H1 (cell line): ENCODE measurements around the gene WASL.

Experiments used
- ASH2L ChIP-seq: fragments of 200-600, 300-600 bp; sonication (generic); IDR thresholded peaks from one replicate; pipeline ENCODE4 v1.7.1; 2017; ENCODE audit warnings: low read length
- BRCA1 ChIP-seq: IDR thresholded peaks from 2 replicates; pipeline ENCODE4 v1.6.1; 2012; ENCODE audit warnings: low read depth, low read length, improper control_type of control experiment
- CBX8 ChIP-seq: fragments of 300-800, 300-1000 bp; sonication (generic); IDR thresholded peaks from 2 replicates; pipeline ENCODE4 v1.7.1; 2016; ENCODE audit warnings: low read depth, low read length, borderline replicate concordance
- CEBPB ChIP-seq: IDR thresholded peaks from 2 replicates; pipeline ENCODE4 v1.6.1; 2012; ENCODE audit warnings: low read depth, low read length
- EP300 ChIP-seq, 2 experiments: IDR thresholded peaks; 1 replicate in 1 of 2; 2 replicates in 1 of 2; pipeline ENCODE4 v1.6.1; 2011 to 2012; ENCODE audit warnings: low read depth in 2 of 2, low read length in 2 of 2, mild to moderate bottlenecking in 2 of 2, borderline replicate concordance in 1 of 2, inconsistent platforms in 1 of 2, moderate library complexity in 1 of 2
- FOSL1 ChIP-seq: IDR thresholded peaks from 2 replicates; pipeline ENCODE4 v1.6.1; 2011; ENCODE audit warnings: mild to moderate bottlenecking, low read depth, low read length, moderate library complexity; ENCODE audit not compliant: insufficient read depth
- NANOG ChIP-seq: IDR thresholded peaks from 2 replicates; pipeline ENCODE4 v1.6.1; 2011; ENCODE audit warnings: low read length, low read depth, mild to moderate bottlenecking, inconsistent platforms; ENCODE audit not compliant: insufficient read depth, poor library complexity, severe bottlenecking
- POLR2AphosphoS5 ChIP-seq: IDR thresholded peaks from 2 replicates; pipeline ENCODE4 v1.6.1; 2011; ENCODE audit warnings: low read depth, low read length
- RBBP5 ChIP-seq: IDR thresholded peaks from 2 replicates; pipeline ENCODE4 v1.7.1; 2012; ENCODE audit warnings: low read depth, mild to moderate bottlenecking, inconsistent platforms, low read length, moderate library complexity, borderline replicate concordance
- TAF7 ChIP-seq: optimal IDR thresholded peaks from 2 replicates; pipeline ENCODE3; 2011; ENCODE audit warnings: low read depth, mild to moderate bottlenecking, inconsistent platforms, low read length, moderate library complexity, borderline replicate concordance
- TCF12 ChIP-seq: IDR thresholded peaks from 2 replicates; pipeline ENCODE4 v1.6.1; 2011; ENCODE audit warnings: low read depth, mild to moderate bottlenecking, low read length
- TEAD4 ChIP-seq: IDR thresholded peaks from 2 replicates; pipeline ENCODE4 v1.6.1; 2012; ENCODE audit warnings: low read depth, low read length, inconsistent platforms, mixed read lengths
- USF2 ChIP-seq: IDR thresholded peaks from 2 replicates; pipeline ENCODE4 v1.6.1; 2011; ENCODE audit warnings: low read length, improper control_type of control experiment
- TF ChIP-seq, protein P1 (sequence below), 3 experiments: IDR thresholded peaks; 1 replicate in 2 of 3; 2 replicates in 1 of 3; pipeline versions ENCODE4 v1.5.1 to v1.6.1; 2011; ENCODE audit warnings: low read length in 3 of 3, mild to moderate bottlenecking in 3 of 3, inconsistent platforms in 2 of 3, low read depth in 1 of 3, moderate library complexity in 1 of 3; ENCODE audit not compliant: insufficient read depth in 1 of 3; ENCODE audit errors: control extremely low read depth in 1 of 3

DNA sequence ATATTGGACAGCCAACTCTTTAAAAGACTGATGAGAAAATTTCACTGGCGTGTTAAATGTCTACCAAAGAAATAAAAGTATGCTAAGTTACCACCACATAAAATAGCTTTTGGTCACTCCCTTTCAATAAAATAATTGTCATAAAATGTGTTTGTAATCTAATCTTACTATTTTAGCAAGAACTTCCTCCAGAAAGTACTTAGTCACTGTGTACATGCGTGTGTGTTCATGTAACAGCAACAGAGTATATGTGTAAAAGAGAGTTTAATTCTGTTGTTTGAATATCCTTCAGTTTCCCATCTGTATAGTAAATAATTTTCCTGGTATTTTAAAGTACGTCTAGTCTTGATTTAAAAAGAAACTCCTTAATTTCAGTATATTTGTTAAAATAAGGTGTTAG is 35.0 kb upstream of the WASL start:
- TF ChIP-seq CBX8 (no peak), EP300 (IDR thresholded peaks at IDR 0.05; ENCODE audit: borderline replicate concordance in 1 of 2, low read depth in 2 of 2, low read length in 2 of 2) (no peak), RBBP5 (no peak), CEBPB (no peak), TAF7 (no peak), POLR2AphosphoS5 (no peak), ASH2L (no peak), USF2 (no peak), FOSL1 (no peak), BRCA1 (no peak), TEAD4 (no peak), TCF12 (no peak), NANOG (no peak)
- TF ChIP-seq, protein P1, sequence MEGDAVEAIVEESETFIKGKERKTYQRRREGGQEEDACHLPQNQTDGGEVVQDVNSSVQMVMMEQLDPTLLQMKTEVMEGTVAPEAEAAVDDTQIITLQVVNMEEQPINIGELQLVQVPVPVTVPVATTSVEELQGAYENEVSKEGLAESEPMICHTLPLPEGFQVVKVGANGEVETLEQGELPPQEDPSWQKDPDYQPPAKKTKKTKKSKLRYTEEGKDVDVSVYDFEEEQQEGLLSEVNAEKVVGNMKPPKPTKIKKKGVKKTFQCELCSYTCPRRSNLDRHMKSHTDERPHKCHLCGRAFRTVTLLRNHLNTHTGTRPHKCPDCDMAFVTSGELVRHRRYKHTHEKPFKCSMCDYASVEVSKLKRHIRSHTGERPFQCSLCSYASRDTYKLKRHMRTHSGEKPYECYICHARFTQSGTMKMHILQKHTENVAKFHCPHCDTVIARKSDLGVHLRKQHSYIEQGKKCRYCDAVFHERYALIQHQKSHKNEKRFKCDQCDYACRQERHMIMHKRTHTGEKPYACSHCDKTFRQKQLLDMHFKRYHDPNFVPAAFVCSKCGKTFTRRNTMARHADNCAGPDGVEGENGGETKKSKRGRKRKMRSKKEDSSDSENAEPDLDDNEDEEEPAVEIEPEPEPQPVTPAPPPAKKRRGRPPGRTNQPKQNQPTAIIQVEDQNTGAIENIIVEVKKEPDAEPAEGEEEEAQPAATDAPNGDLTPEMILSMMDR (IDR thresholded peaks at IDR 0.05; ENCODE audit: control extremely low read depth in 1 of 3, insufficient read depth in 1 of 3, low read depth in 1 of 3, low read length in 3 of 3), result no peak
